DOHH2 (cell line): ENCODE data around the gene POLR1C.

Experiments
- H3F3A ChIP-seq: fragments of 200-600 bp; sonication (generic), shearing (Covaris generic); 2 replicates; pipeline ENCODE4 v1.6.0; 2016; ENCODE audit warnings: antibody characterized with exemption, mild to moderate bottlenecking; ENCODE audit not compliant: control insufficient read depth, insufficient read depth
- H3K27ac ChIP-seq: fragments of 200-600 bp; sonication (generic); 2 replicates; pipeline ENCODE4 v1.5.1; 2014; ENCODE audit warnings: low read depth, mild to moderate bottlenecking, low read length, moderate library complexity
- H3K27me3 ChIP-seq: fragments of 200-600 bp; sonication (generic); 2 replicates; pipeline ENCODE4 v1.6.1; 2014; ENCODE audit warnings: mild to moderate bottlenecking, low read length, mixed read lengths; ENCODE audit not compliant: control insufficient read depth
- H3K36me3 ChIP-seq: fragments of 200-600 bp; sonication (generic); 2 replicates; pipeline ENCODE4 v1.6.1; 2014; ENCODE audit warnings: mild to moderate bottlenecking, low read length, moderate library complexity, mixed read lengths; ENCODE audit not compliant: control insufficient read depth
- H3K4me1 ChIP-seq: fragments of 200-600 bp; sonication (generic); 2 replicates; pipeline ENCODE4 v1.6.1; 2014; ENCODE audit warnings: mild to moderate bottlenecking, low read length, mixed read lengths; ENCODE audit not compliant: control insufficient read depth
- H3K4me2 ChIP-seq: fragments of 200-600 bp; sonication (generic); 2 replicates; pipeline ENCODE4 v1.6.0; 2014; ENCODE audit warnings: mild to moderate bottlenecking, low read length, moderate library complexity
- H3K4me3 ChIP-seq: fragments of 200-600 bp; sonication (generic); 2 replicates; pipeline ENCODE4 v1.5.1; 2014; ENCODE audit warnings: mild to moderate bottlenecking, low read length, mixed read lengths
- H3K79me2 ChIP-seq: fragments of 200-600 bp; sonication (generic); 2 replicates; pipeline ENCODE4 v1.6.1; 2014; ENCODE audit warnings: mild to moderate bottlenecking, low read length, mixed read lengths; ENCODE audit not compliant: control insufficient read depth
- H3K9me2 ChIP-seq: fragments of 200-600 bp; sonication (generic); replicated peaks from 2 replicates; pipeline ENCODE4 v1.6.1; 2014; ENCODE audit warnings: mild to moderate bottlenecking, low read length, mixed read lengths; ENCODE audit not compliant: control insufficient read depth
- H3K9me3 ChIP-seq: fragments of 200-600 bp; sonication (generic); 2 replicates; pipeline ENCODE4 v1.6.1; 2014; ENCODE audit warnings: antibody characterized with exemption, low read length, mixed read lengths; ENCODE audit not compliant: control insufficient read depth, insufficient read depth
- H4K20me1 ChIP-seq: fragments of 200-600 bp; sonication (generic); 2 replicates; pipeline ENCODE4 v1.6.0; 2014; ENCODE audit warnings: low read depth, mild to moderate bottlenecking, antibody characterized with exemption, low read length, moderate library complexity; ENCODE audit not compliant: control insufficient read depth, insufficient read depth
- EZH2phosphoT487 ChIP-seq: fragments of 200-600 bp; sonication (generic); IDR thresholded peaks from 2 replicates; pipeline ENCODE4 v1.6.1; 2017; ENCODE audit warnings: borderline replicate concordance, mild to moderate bottlenecking, antibody characterized with exemption, low read length, moderate library complexity, mixed read lengths
- TF ChIP-seq, protein P1 (sequence below): fragments of 200-600 bp; sonication (generic); IDR thresholded peaks from one replicate; pipeline ENCODE4 v1.5.1; 2014; ENCODE audit warnings: antibody characterized with exemption, mild to moderate bottlenecking, low read depth, low read length; ENCODE audit not compliant: poor library complexity, severe bottlenecking

Gene POLR1C

DNA sequence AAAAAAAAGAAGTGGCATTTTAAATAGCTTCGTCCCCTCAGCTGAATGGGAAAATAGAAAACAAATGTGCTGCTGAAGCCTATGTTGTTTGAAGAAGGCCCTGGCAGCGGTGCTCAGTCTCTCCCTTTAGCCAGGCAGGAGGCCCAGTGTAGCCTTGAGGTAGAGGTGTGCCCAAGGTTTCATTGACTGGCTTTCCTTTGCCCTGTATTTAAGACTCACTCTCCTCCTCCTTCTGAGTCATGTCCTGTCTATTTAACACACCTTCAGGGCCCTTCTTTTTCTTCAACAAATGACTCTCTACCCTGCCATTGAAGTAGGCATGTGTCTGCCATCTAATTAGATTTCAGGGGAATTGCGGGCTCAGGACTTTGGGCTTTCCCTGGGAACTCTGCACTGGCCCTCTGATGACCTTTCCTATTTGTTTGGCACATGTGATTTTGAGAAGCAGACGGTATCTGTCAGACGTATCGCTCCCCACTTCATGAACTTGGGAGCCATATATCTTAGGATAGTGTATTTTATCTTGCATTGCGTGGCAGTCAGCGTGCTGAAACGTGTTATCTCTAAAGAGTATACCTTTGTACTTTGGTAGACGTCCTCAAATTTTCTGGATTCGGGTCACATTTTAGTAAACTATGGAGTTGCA lies 35.2 kb upstream of the POLR1C start:
- Histone ChIP-seq H3K36me3 (no peaks in the 10 kb centered on the region), H3K4me1 (peaks cover 18% of the 10 kb centered on the region), H3K4me3 (no peak overlapping the region), H3K79me2 (peaks cover 69% of the 10 kb centered on the region), H4K20me1 (no peaks in the 10 kb centered on the region; the same call in 1 of the 2 replicates), H3K27ac (no peak overlapping the region), H3K27me3 (no peaks in the 10 kb centered on the region), H3F3A (no peaks in the 10 kb centered on the region; the same call in 1 of the 2 replicates), H3K9me3 (no peaks in the 10 kb centered on the region), H3K4me2 (no peak overlapping the region), H3K9me2 (no peaks in the 10 kb centered on the region)
- TF ChIP-seq, protein P1, sequence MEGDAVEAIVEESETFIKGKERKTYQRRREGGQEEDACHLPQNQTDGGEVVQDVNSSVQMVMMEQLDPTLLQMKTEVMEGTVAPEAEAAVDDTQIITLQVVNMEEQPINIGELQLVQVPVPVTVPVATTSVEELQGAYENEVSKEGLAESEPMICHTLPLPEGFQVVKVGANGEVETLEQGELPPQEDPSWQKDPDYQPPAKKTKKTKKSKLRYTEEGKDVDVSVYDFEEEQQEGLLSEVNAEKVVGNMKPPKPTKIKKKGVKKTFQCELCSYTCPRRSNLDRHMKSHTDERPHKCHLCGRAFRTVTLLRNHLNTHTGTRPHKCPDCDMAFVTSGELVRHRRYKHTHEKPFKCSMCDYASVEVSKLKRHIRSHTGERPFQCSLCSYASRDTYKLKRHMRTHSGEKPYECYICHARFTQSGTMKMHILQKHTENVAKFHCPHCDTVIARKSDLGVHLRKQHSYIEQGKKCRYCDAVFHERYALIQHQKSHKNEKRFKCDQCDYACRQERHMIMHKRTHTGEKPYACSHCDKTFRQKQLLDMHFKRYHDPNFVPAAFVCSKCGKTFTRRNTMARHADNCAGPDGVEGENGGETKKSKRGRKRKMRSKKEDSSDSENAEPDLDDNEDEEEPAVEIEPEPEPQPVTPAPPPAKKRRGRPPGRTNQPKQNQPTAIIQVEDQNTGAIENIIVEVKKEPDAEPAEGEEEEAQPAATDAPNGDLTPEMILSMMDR = no peak
- no peak for TF ChIP-seq EZH2phosphoT487

DNA sequence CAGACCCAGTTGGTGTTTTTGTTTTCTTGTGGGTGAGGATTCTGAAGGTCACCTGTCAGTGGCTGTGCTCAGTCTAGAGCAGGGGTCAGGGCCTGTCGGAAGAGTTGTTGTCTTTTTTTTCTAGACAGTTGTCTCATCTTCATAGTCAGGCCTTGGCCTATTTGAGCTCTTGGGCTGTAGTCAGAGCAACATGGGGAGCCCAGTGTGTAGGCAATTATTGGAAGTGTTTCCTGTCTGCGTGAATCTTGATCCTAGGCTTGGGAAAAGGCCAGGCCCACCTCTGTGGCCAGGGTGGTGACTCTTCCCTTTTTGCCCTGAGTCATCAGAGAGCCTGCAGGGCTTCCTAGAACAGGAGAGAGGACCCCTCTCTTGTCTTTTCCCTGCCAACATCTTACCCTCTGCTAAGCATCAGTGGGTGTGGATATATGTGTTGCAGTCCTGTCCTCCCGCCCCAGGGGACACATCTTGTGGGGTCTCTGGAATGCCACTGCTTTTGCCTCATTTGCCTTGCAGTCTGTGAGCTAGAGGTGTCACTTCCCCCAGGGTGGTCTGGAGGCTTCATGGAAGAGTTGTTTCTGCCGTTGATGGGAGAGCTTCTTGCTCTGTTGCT lies 28.1 kb upstream of the POLR1C start:
- H4K20me1 ChIP-seq = no peaks in the 10 kb centered on the region
- H3K27ac ChIP-seq = no peak overlapping the region
- no peak overlapping the region for H3K4me2 ChIP-seq
- H3K9me3 ChIP-seq = no peaks in the 10 kb centered on the region
- no peaks in the 10 kb centered on the region for H3K36me3 ChIP-seq
- H3K4me1 ChIP-seq = no peaks in the 10 kb centered on the region
- TF ChIP-seq EZH2phosphoT487 = no peak
- TF ChIP-seq, protein P1 = no peak
- no peaks in the 10 kb centered on the region for H3K9me2 ChIP-seq
- peaks cover 22% of the 10 kb centered on the region for H3K79me2 ChIP-seq
- H3F3A ChIP-seq = no peaks in the 10 kb centered on the region
- H3K4me3 ChIP-seq = no peak overlapping the region
- H3K27me3 ChIP-seq = no peaks in the 10 kb centered on the region

DNA sequence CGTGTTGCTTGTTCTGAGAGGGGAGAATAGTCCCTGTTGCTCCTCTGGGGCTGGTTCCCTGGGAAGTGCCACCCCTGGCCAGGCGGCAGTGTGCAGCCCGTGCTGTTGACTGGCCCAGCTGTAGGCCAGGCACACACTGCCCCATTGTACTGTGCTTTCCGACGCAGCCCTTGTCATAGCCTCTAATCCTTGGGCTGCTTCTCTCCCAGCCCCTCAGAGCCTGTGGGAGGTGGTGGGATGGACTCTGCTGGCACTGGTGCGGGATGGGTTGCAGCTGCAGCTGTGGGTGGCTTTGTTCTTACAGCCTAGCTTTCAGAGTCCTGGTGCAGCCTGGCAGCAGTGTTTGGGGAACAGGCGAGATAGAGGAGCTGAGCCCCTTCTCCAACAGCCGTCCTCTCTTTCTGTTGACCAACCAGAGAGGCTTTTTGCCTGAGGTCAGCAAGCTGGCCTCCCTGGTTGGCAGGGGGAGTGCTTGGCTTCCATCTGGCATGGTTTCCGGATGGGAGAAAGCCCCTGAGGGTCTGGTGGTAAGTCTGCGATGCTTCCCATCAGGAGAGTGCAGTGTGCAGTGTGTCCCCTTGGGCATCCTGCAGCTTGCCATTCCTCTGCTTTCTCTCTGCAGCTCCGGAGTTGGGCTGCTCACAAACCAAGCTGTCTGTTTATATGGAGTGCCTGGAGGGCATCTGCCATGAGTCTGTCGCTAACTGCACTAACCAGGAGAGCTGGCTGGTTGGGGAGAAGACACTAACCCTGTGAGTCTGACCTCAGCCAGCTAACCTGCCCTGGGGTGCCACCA lies 27.4 kb upstream of the POLR1C start:
- Histone ChIP-seq H3K9me3 (no peaks in the 10 kb centered on the region), H3K4me2 (no peak overlapping the region), H4K20me1 (no peaks in the 10 kb centered on the region), H3K4me1 (no peaks in the 10 kb centered on the region), H3K9me2 (no peaks in the 10 kb centered on the region), H3K4me3 (no peak overlapping the region), H3F3A (no peaks in the 10 kb centered on the region), H3K36me3 (no peaks in the 10 kb centered on the region), H3K79me2 (peaks cover 22% of the 10 kb centered on the region), H3K27me3 (no peaks in the 10 kb centered on the region), H3K27ac (no peak overlapping the region)
- TF ChIP-seq, protein P1 = no peak
- no peak for TF ChIP-seq EZH2phosphoT487
